HepG2 (cell line): ENCODE data around the gene FNDC3B. TPM values are rescaled to one million over a fixed set of nuclear protein-coding genes. Genes with fewer than 3 reads are reported as not detected.

Source experiments
- CCAR2 ChIP-seq: fragments of 200-400 bp; formaldehyde crosslinking; optimal IDR thresholded peaks from 2 replicates; pipeline ENCODE3; 2018; ENCODE audit warnings: low read depth, mild to moderate bottlenecking, low read length, moderate library complexity
- E2F2 ChIP-seq: sonication (generic); formaldehyde crosslinking; IDR thresholded peaks from 2 replicates; pipeline ENCODE4 v1.4.0; 2020; ENCODE audit warnings: missing genetic modification reagents, borderline replicate concordance
- KDM2A ChIP-seq: sonication (generic); formaldehyde crosslinking; IDR thresholded peaks from 2 replicates; pipeline ENCODE4 v1.4.0; 2020; ENCODE audit warnings: low read depth, missing genetic modification reagents, borderline replicate concordance
- MAZ ChIP-seq, 2 experiments: sonication (generic) in 1 of 2; formaldehyde crosslinking in 1 of 2; IDR thresholded peaks; 2 replicates each; pipeline versions ENCODE4 v1.5.0 to v1.6.1; 2012 to 2020; ENCODE audit warnings: low read depth in 2 of 2, mild to moderate bottlenecking in 2 of 2, borderline replicate concordance in 1 of 2, improper control_type of control experiment in 1 of 2, low read length in 1 of 2, missing genetic modification reagents in 1 of 2, moderate library complexity in 1 of 2
- NR2F2 ChIP-seq: IDR thresholded peaks from 2 replicates; pipeline ENCODE4 v1.6.1; 2012; ENCODE audit warnings: low read depth, inconsistent platforms, borderline replicate concordance
- REPIN1 ChIP-seq: sonication (generic); formaldehyde crosslinking; IDR thresholded peaks from 2 replicates; pipeline ENCODE4 v1.8.0; 2022; ENCODE audit warnings: missing genetic modification reagents, low read depth, mild to moderate bottlenecking, borderline replicate concordance
- TFDP2 ChIP-seq: sonication (generic); formaldehyde crosslinking; IDR thresholded peaks from 2 replicates; pipeline ENCODE4 v1.4.0; 2020; ENCODE audit warnings: missing genetic modification reagents
- U2AF1 ChIP-seq: fragments of 200-400 bp; formaldehyde crosslinking; optimal IDR thresholded peaks from 2 replicates; pipeline ENCODE3; 2017; ENCODE audit warnings: mild to moderate bottlenecking, low read depth, low read length
- USF2 ChIP-seq, 2 experiments: sonication (generic) in 1 of 2; formaldehyde crosslinking in 1 of 2; IDR thresholded peaks; 2 replicates each; pipeline versions ENCODE4 v1.5.1 to v1.6.1; 2011 to 2020; ENCODE audit warnings: borderline replicate concordance in 1 of 2, low read depth in 1 of 2, low read length in 1 of 2, mild to moderate bottlenecking in 1 of 2, missing genetic modification reagents in 1 of 2, moderate library complexity in 1 of 2
- YY1 ChIP-seq: IDR thresholded peaks from 2 replicates; pipeline ENCODE4 v1.6.1; 2011; ENCODE audit warnings: low read length, low read depth, moderate library complexity, mild to moderate bottlenecking; ENCODE audit not compliant: insufficient read depth, insufficient replicate concordance
- ZFP36L1 ChIP-seq: sonication (generic); formaldehyde crosslinking; IDR thresholded peaks from 2 replicates; pipeline ENCODE4 v1.8.0; 2022; ENCODE audit warnings: mild to moderate bottlenecking, missing genetic modification reagents, moderate library complexity
- ZMYM2 ChIP-seq: sonication (generic); formaldehyde crosslinking; IDR thresholded peaks from 2 replicates; pipeline ENCODE4 v1.8.0; 2022; ENCODE audit warnings: mild to moderate bottlenecking, missing genetic modification reagents
- ZNF17 ChIP-seq: sonication (generic); formaldehyde crosslinking; IDR thresholded peaks from 2 replicates; pipeline ENCODE4 v1.5.0; 2020; ENCODE audit warnings: mild to moderate bottlenecking, missing genetic modification reagents
- ZNF317 ChIP-seq: sonication (generic); formaldehyde crosslinking; IDR thresholded peaks from 2 replicates; pipeline ENCODE4 v1.5.0; 2020; ENCODE audit warnings: mild to moderate bottlenecking, missing genetic modification reagents
- ZNF318 ChIP-seq: sonication (generic); formaldehyde crosslinking; IDR thresholded peaks from 2 replicates; pipeline ENCODE4 v1.4.0; 2020; ENCODE audit warnings: mild to moderate bottlenecking, missing genetic modification reagents
- ZNF354B ChIP-seq: sonication (generic); formaldehyde crosslinking; IDR thresholded peaks from 2 replicates; pipeline ENCODE4 v1.8.0; 2022; ENCODE audit warnings: mild to moderate bottlenecking, missing genetic modification reagents
- polyA plus RNA-seq, 8 experiments: library from polyadenylated mRNA; depleted of rRNA in 3 of 8; stranded (reverse) in 7 of 8; unstranded in 1 of 8; fragments of >200 nt; fragmentation: Illumina TruSeq in 4 of 8; extraction: Trizol in 4 of 8; gene quantifications; 2 replicates each; pipeline versions ENCODE4 v1.2.1 to v1.2.3, GENCODE V29; 2011 to 2016; ENCODE audit warnings: low read depth in 4 of 8, missing spikeins in 1 of 8, mixed read lengths in 1 of 8; ENCODE audit not compliant: insufficient read depth in 1 of 8
- total RNA-seq, 5 experiments: library from RNA; depleted of rRNA; stranded (reverse); fragments of >200 nt; fragmentation: Illumina TruSeq; extraction: Trizol; gene quantifications; 2 replicates each; pipeline ENCODE4 v1.2.3, GENCODE V29; 2016; ENCODE audit warnings: low read depth in 1 of 5

FNDC3B gene
- total and polyA plus RNA-seq, 2 of the 13 experiments (the other 11 are each of a cell fraction or from before 2014, with no cell fraction given): 74.8 to 103 TPM

- no peak for TF ChIP-seq USF2 (IDR thresholded peaks at IDR 0.05; ENCODE audit: low read depth, low read length)
- TF ChIP-seq USF2 (CRISPR knock-in tag; IDR thresholded peaks at IDR 0.05; ENCODE audit: borderline replicate concordance): no peak
- no peak for TF ChIP-seq ZFP36L1 (CRISPR knock-in tag)
- TF ChIP-seq MAZ (IDR thresholded peaks at IDR 0.05; ENCODE audit: borderline replicate concordance, low read depth, low read length): no peak
- TF ChIP-seq MAZ (CRISPR knock-in tag; IDR thresholded peaks at IDR 0.05; ENCODE audit: low read depth): no peak
- TF ChIP-seq U2AF1: no peak
- no peak for TF ChIP-seq NR2F2
- TF ChIP-seq REPIN1 (CRISPR knock-in tag): no peak
- no peak for TF ChIP-seq ZMYM2
- TF ChIP-seq E2F2: no peak
- TF ChIP-seq ZNF318 (CRISPR knock-in tag): no peak
- TF ChIP-seq YY1: no peak
- no peak for TF ChIP-seq ZNF354B
- no peak for TF ChIP-seq KDM2A (CRISPR knock-in tag)
- TF ChIP-seq TFDP2: no peak
- TF ChIP-seq ZNF317 (CRISPR knock-in tag): no peak
- no peak for TF ChIP-seq CCAR2
- no peak for TF ChIP-seq ZNF17 (CRISPR knock-in tag)
Observed at GRCh38 chr3:172190980-172191379, 151.6 kb downstream of the FNDC3B start (continued).
